Vagina (tissue), 2 donors: ENCODE results near the gene CD44. TPM values are rescaled to one million over a fixed set of nuclear protein-coding genes. Genes with fewer than 3 reads are reported as not detected.

Experiments used
- DNase-seq, 2 donors: peaks; one replicate each; pipeline ENCODE4 v3.0.0-alpha.2; 2017; ENCODE audit errors: extremely low spot score in 2 of 2
- H3K27ac ChIP-seq: fragments of 200-600 bp; sonication (generic); one replicate; pipeline ENCODE4 v1.5.1; 2019
- H3K27me3 ChIP-seq: fragments of 200-600 bp; sonication (generic); one replicate; pipeline ENCODE4 v1.5.1; 2019
- H3K36me3 ChIP-seq, 2 donors: fragments of 200-600 bp; sonication (generic); one replicate each; pipeline ENCODE4 v1.5.1; 2017 to 2019
- H3K4me1 ChIP-seq: fragments of 200-600 bp; sonication (generic); one replicate; pipeline ENCODE4 v1.5.1; 2019
- H3K4me3 ChIP-seq, 2 donors: fragments of 200-600 bp; sonication (generic); 1 replicate in 1 of 2; 2 replicates in 1 of 2; pipeline ENCODE4 v1.5.1; 2016 to 2019
- H3K9me3 ChIP-seq: fragments of 200-600 bp; sonication (generic); one replicate; pipeline ENCODE4 v1.5.1; 2019
- POLR2A ChIP-seq, 2 donors: fragments of 450-650 bp; IDR thresholded peaks; one replicate each; pipeline ENCODE4 v1.6.1; 2017; ENCODE audit warnings: antibody characterized with exemption in 2 of 2, mild to moderate bottlenecking in 2 of 2, moderate library complexity in 2 of 2
- POLR2AphosphoS5 ChIP-seq, 2 donors: sonication (generic); formaldehyde crosslinking; IDR thresholded peaks; one replicate each; pipeline ENCODE4 v1.9.0; 2017; ENCODE audit warnings: antibody characterized with exemption in 2 of 2, mild to moderate bottlenecking in 2 of 2, low read depth in 1 of 2; ENCODE audit not compliant: insufficient read depth in 1 of 2
- intact Hi-C: fragments of 100-400 bp; cut with DNase I; formaldehyde crosslinking; loops from one replicate; pipeline ENCODE4 v1.15.1; 2023
- total RNA-seq: library from RNA; depleted of rRNA; stranded (reverse); fragments of >200 nt; gene quantifications from one replicate; pipeline ENCODE4 v1.2.3, GENCODE V29; 2016
- TF ChIP-seq, protein P1 (sequence below), 3 experiments: fragments of 450-650 bp in 2 of 3; fragments of 200-600 bp in 1 of 3; sonication (generic) in 1 of 3; IDR thresholded peaks; one replicate each; pipeline ENCODE4 v1.5.1; 2017 to 2019; ENCODE audit warnings: antibody characterized with exemption in 3 of 3, mild to moderate bottlenecking in 2 of 3, moderate library complexity in 2 of 3

Gene CD44
- total RNA-seq, 1 donor from 2014 or later: 869 TPM

DNA sequence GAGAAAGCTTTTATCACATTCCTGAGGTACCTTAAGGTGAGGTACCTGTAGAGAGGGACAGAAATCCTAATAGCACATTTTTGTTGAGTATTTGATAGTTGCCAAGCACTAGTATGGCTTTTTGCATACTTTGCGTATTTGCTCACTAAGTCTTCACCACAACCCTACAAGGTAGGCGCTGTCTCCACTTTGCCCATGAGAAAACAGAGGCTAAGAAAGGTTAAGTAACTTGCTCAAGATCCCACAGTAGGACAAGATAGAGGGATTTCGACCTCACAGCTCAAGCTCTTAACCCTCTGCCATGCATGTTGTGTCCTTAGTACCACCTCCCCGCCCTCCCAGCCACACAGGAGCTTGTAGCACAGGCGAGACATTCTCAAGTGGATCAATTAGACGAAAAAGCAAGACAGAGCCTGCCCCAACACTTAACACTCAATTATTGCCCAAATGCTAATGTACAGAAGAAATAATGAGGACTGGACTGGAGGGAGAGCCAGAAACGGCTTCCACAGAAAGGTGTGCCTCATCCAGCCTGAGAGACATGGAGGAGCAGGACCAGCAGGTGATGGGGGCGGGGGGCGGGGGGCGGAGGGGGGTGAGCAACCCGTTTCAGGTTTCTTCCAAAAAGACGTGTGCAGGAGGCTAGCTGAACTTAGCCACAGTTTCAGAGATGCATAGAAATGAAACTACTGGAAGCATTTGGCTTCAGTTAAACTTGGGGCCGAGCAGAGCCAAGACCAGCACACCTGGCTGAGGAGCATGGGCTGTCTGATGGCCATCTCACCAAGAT is 26.7 kb upstream of the CD44 start:
- Histone ChIP-seq H3K9me3 (no peaks in the 10 kb centered on the region), H3K27me3 (no peaks in the 10 kb centered on the region), H3K27ac (no peak overlapping the region), H3K4me3 (no peak overlapping the region), H3K36me3 (no peaks in the 10 kb centered on the region), H3K4me1 (peaks cover 36% of the 10 kb centered on the region)
- no peak for TF ChIP-seq POLR2A (IDR thresholded peaks at IDR 0.05)
- TF ChIP-seq POLR2AphosphoS5 (IDR thresholded peaks at IDR 0.05; ENCODE audit: insufficient read depth in 1 of 2, low read depth in 1 of 2): no peak
- TF ChIP-seq, protein P1, sequence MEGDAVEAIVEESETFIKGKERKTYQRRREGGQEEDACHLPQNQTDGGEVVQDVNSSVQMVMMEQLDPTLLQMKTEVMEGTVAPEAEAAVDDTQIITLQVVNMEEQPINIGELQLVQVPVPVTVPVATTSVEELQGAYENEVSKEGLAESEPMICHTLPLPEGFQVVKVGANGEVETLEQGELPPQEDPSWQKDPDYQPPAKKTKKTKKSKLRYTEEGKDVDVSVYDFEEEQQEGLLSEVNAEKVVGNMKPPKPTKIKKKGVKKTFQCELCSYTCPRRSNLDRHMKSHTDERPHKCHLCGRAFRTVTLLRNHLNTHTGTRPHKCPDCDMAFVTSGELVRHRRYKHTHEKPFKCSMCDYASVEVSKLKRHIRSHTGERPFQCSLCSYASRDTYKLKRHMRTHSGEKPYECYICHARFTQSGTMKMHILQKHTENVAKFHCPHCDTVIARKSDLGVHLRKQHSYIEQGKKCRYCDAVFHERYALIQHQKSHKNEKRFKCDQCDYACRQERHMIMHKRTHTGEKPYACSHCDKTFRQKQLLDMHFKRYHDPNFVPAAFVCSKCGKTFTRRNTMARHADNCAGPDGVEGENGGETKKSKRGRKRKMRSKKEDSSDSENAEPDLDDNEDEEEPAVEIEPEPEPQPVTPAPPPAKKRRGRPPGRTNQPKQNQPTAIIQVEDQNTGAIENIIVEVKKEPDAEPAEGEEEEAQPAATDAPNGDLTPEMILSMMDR (IDR thresholded peaks at IDR 0.05): no peak
- no peak for DNase-seq
- intact Hi-C loops: no loop called here

DNA sequence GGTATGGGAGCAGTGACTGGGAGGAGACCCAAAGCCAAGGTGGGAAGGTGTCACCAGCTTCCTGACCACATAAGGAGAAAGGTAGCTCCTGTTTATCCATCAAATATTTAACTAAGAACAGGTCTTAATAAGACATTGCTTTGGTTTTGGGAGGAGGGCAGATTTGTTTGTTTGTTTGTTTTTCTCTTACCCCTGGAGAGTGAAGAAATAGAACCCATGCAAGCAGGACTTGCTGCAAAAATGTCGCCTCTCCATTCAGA is 26.2 kb upstream of the CD44 start:
- Histone ChIP-seq H3K4me1 (peaks cover 40% of the 10 kb centered on the region), H3K27me3 (no peaks in the 10 kb centered on the region), H3K4me3 (no peak overlapping the region), H3K27ac (no peak overlapping the region), H3K36me3 (no peaks in the 10 kb centered on the region), H3K9me3 (no peaks in the 10 kb centered on the region)
- intact Hi-C loops: no loop called here
- no peak for TF ChIP-seq POLR2A (IDR thresholded peaks at IDR 0.05)
- no peak for TF ChIP-seq POLR2AphosphoS5 (IDR thresholded peaks at IDR 0.05; ENCODE audit: insufficient read depth in 1 of 2, low read depth in 1 of 2)
- TF ChIP-seq, protein P1 (IDR thresholded peaks at IDR 0.05): no peak
- no peak for DNase-seq

DNA sequence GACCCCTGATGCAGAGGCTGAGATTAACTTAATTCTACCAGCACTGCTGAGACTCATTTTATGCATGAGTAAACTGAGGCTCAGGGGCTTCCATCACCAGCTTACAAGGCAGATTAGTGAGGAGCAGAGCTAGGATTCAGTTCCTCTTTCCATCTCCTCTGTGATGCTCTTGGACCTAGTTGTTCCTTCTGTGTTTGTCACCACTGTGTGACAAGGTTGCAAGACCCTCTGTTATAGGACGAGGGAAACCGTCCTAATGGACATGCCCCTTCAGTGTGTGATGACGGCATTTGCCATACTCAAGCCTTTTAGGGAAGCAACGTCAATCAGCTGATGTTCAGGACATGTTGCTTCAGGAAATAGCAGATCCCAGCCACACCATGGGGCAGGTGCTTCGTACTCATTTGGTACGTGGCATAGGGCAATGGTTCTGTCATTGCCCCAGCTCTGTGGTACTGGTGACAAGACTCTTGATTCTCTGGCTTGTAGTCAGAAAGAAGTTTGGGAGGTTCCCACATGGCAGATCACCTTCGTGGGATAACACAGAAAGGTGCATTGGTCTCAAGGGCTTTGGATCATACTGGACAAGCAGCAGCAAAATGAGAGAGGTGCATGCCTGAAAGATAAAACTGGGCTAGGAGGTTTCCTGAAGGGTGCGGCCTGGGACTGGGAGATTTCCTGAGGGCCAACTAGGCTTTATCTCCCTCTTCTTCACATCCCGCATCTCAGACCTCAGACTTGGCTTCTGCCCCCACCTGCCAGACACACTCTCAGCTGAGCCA is 23.9 kb upstream of the CD44 start:
- TF ChIP-seq, protein P1 (IDR thresholded peaks at IDR 0.05): no peak
- TF ChIP-seq POLR2A (IDR thresholded peaks at IDR 0.05): no peak
- TF ChIP-seq POLR2AphosphoS5 (IDR thresholded peaks at IDR 0.05; ENCODE audit: insufficient read depth in 1 of 2, low read depth in 1 of 2): no peak
- H3K27ac ChIP-seq: no peak overlapping the region
- H3K4me1 ChIP-seq: peaks cover 40% of the 10 kb centered on the region
- no peaks in the 10 kb centered on the region for H3K9me3 ChIP-seq
- intact Hi-C loops: no loop called here
- no peak for DNase-seq
- H3K36me3 ChIP-seq: no peaks in the 10 kb centered on the region
- no peaks in the 10 kb centered on the region for H3K27me3 ChIP-seq
- H3K4me3 ChIP-seq: no peak overlapping the region

DNA sequence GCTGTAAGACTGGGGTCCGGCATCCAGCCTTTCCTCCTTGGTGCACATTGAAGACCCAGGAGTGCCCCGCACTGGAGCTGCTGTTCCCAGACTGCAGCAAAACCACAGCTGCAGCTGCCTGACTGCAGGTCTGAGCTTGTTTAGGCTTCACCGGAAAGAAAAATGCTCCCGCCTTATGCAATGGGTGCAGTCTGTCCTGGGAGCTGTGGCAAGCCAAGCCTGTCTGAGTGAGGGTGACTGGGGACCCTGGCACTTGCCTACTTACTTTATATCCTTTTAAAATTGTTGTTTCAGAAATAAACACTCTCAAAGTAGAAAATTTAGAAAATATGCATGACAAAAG is 23.3 kb upstream of the CD44 start:
- Histone ChIP-seq H3K36me3 (no peaks in the 10 kb centered on the region), H3K9me3 (no peaks in the 10 kb centered on the region), H3K4me1 (peaks cover 36% of the 10 kb centered on the region), H3K4me3 (no peak overlapping the region), H3K27me3 (no peaks in the 10 kb centered on the region), H3K27ac (no peak overlapping the region)
- TF ChIP-seq POLR2AphosphoS5 (IDR thresholded peaks at IDR 0.05; ENCODE audit: insufficient read depth in 1 of 2, low read depth in 1 of 2) (no peak), POLR2A (IDR thresholded peaks at IDR 0.05) (no peak)
- TF ChIP-seq, protein P1 (IDR thresholded peaks at IDR 0.05): no peak
- DNase-seq: no peak
- intact Hi-C loops: no loop called here

DNA sequence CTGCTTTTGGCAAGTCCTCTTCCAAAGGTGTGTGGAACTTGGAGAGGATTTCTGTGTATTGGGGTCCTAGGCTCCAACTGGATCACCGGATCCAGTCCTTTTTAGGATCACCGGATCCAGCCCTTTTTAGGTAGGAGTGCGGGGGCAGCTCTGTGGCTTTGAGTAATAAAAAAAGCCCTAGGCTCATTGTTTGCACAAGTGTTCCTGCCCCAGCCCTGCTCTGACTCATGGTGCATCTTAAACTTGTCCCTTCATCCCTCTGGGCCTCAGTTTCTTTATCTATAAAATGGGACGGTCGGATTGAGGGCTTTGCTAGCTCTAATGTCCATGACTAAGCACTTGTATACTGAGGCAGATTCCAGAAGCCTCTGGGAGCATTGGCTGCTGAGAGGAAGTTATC is 22.7 kb upstream of the CD44 start:
- H3K4me1 ChIP-seq: peaks cover 30% of the 10 kb centered on the region
- TF ChIP-seq POLR2AphosphoS5 (IDR thresholded peaks at IDR 0.05; ENCODE audit: insufficient read depth in 1 of 2, low read depth in 1 of 2) (no peak), POLR2A (IDR thresholded peaks at IDR 0.05) (no peak)
- TF ChIP-seq, protein P1 (IDR thresholded peaks at IDR 0.05): no peak
- H3K9me3 ChIP-seq: no peaks in the 10 kb centered on the region

More for the DNA sequence above, 22.7 kb upstream of the CD44 start:
- peak overlapping the region; percentile 68 for H3K27ac ChIP-seq
- intact Hi-C loops: no loop called here
- no peak overlapping the region for H3K4me3 ChIP-seq
- no peaks in the 10 kb centered on the region for H3K27me3 ChIP-seq
- H3K36me3 ChIP-seq: no peaks in the 10 kb centered on the region
- no peak for DNase-seq
